ENCODE data around the gene PITPNM3. TPM values are rescaled to one million over a fixed set of nuclear protein-coding genes. Genes with fewer than 3 reads are reported as not detected.

PITPNM3 gene
- total and polyA plus RNA-seq, 2 donors (not counting 1 experiment from before 2014, with no cell fraction given): 0.99 to 1.1 TPM

GRCh38 chr17:6437956-6438355, 118.4 kb downstream of the PITPNM3 start:
- H3K36me3 ChIP-seq (ENCODE audit: control insufficient read depth, insufficient read depth, low read length): no peaks in the 10 kb centered on the region
- H2AFZ ChIP-seq (ENCODE audit: low read length): no peak overlapping the region
- H3K27ac ChIP-seq (ENCODE audit: insufficient read depth, low read length): no peak overlapping the region
- no peaks in the 10 kb centered on the region for H3K9me3 ChIP-seq (ENCODE audit: control insufficient read depth, insufficient read depth, low read depth, low read length)
- no peak for DNase-seq (ENCODE audit: low read depth in 2 of 2)
- H4K20me1 ChIP-seq (ENCODE audit: control insufficient read depth, extremely low read depth, insufficient read depth, low read length): no peaks in the 10 kb centered on the region
- no peaks in the 10 kb centered on the region for H3K79me2 ChIP-seq (ENCODE audit: control insufficient read depth, insufficient read depth, low read length)
- H3K9ac ChIP-seq (ENCODE audit: insufficient read depth, low read length): no peak overlapping the region
- TF ChIP-seq EZH2 (IDR thresholded peaks at IDR 0.05; ENCODE audit: low read length, missing control alignments) (no peak), CTCF (conservative IDR thresholded peaks at IDR 0.05 in 1 of 2, IDR thresholded peaks at IDR 0.05 in 1 of 2; ENCODE audit: low read depth in 1 of 2, low read length in 2 of 2) (no peak)
- no peak overlapping the region for H3K4me3 ChIP-seq (replicated peaks in 1 of 4; ENCODE audit: control extremely low read depth in 1 of 4, insufficient read depth in 1 of 4, low read depth in 3 of 4, low read length in 4 of 4)
- peaks cover 3% of the 10 kb centered on the region for H3K4me1 ChIP-seq (ENCODE audit: control insufficient read depth, extremely low read depth, insufficient read depth, low read length)
- H3K27me3 ChIP-seq (ENCODE audit: control insufficient read depth, insufficient read depth, low read length): peaks cover 10% of the 10 kb centered on the region
- H3K4me2 ChIP-seq (ENCODE audit: extremely low read depth, insufficient read depth, low read length): no peak overlapping the region

DNA sequence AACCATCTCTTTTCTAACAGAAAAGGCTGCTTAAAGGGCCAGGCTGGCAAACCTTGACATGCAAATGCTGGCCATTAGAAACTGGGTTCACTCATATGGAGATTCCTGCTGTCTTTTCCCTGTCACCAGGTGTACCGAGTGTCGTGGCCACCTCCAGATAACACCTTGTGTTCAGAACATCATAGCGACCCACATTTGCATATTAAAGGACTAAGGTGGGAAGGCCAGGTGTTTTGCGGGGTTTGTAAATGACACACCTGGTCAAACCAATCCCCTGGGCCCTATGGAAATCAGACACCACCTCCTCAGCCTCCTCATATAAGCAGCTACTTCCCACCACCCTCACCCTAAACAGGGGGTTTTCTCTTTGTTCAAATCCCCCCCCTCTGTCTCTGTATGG, 118.9 kb downstream of the PITPNM3 start:
- no peaks in the 10 kb centered on the region for H4K20me1 ChIP-seq (ENCODE audit: control insufficient read depth, extremely low read depth, insufficient read depth, low read length)
- no peak overlapping the region for H3K4me3 ChIP-seq (replicated peaks in 1 of 4; ENCODE audit: control extremely low read depth in 1 of 4, insufficient read depth in 1 of 4, low read depth in 3 of 4, low read length in 4 of 4)
- H3K79me2 ChIP-seq (ENCODE audit: control insufficient read depth, insufficient read depth, low read length): no peaks in the 10 kb centered on the region
- no peak overlapping the region for H3K4me2 ChIP-seq (ENCODE audit: extremely low read depth, insufficient read depth, low read length)
- no peaks in the 10 kb centered on the region for H3K36me3 ChIP-seq (ENCODE audit: control insufficient read depth, insufficient read depth, low read length)
- H3K9ac ChIP-seq (ENCODE audit: insufficient read depth, low read length): no peak overlapping the region
- H3K4me1 ChIP-seq (ENCODE audit: control insufficient read depth, extremely low read depth, insufficient read depth, low read length): peaks cover 3% of the 10 kb centered on the region
- no peak overlapping the region for H3K27ac ChIP-seq (ENCODE audit: insufficient read depth, low read length)
- no peak overlapping the region for H2AFZ ChIP-seq (ENCODE audit: low read length)
- no peak for TF ChIP-seq CTCF (conservative IDR thresholded peaks at IDR 0.05 in 1 of 2, IDR thresholded peaks at IDR 0.05 in 1 of 2; ENCODE audit: low read depth in 1 of 2, low read length in 2 of 2)
- TF ChIP-seq EZH2 (IDR thresholded peaks at IDR 0.05; ENCODE audit: low read length, missing control alignments): no peak
- H3K27me3 ChIP-seq (ENCODE audit: control insufficient read depth, insufficient read depth, low read length): peaks cover 10% of the 10 kb centered on the region
- DNase-seq (ENCODE audit: low read depth in 2 of 2): no peak
- no peaks in the 10 kb centered on the region for H3K9me3 ChIP-seq (ENCODE audit: control insufficient read depth, insufficient read depth, low read depth, low read length)

DNA sequence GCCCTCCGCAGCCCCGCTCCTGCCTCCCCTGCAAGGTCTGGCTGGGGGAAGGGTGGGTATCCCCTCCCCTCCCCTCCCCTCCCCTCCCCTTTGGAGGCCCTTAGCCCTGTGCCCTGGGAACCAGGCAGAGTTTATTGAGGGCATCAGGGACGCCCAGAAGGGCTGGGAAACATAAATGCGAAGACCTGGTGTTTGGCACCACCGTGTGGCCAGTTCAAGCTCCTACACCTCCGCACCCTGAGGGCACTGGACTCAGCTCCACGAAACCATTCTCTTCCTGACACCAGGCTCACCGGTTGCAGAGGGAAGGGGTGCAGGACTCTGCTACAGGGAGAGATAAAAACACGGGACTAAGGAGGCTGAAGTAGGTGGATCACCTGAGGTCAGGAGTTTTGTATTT, 120.4 kb downstream of the PITPNM3 start:
- Histone ChIP-seq H3K9me3 (ENCODE audit: control insufficient read depth, insufficient read depth, low read depth, low read length) (no peaks in the 10 kb centered on the region), H3K27ac (ENCODE audit: insufficient read depth, low read length) (no peak overlapping the region), H2AFZ (ENCODE audit: low read length) (no peak overlapping the region), H4K20me1 (ENCODE audit: control insufficient read depth, extremely low read depth, insufficient read depth, low read length) (no peaks in the 10 kb centered on the region), H3K4me2 (ENCODE audit: extremely low read depth, insufficient read depth, low read length) (no peak overlapping the region), H3K9ac (ENCODE audit: insufficient read depth, low read length) (no peak overlapping the region), H3K36me3 (ENCODE audit: control insufficient read depth, insufficient read depth, low read length) (no peaks in the 10 kb centered on the region), H3K4me1 (ENCODE audit: control insufficient read depth, extremely low read depth, insufficient read depth, low read length) (peaks cover 3% of the 10 kb centered on the region), H3K27me3 (ENCODE audit: control insufficient read depth, insufficient read depth, low read length) (peaks cover 10% of the 10 kb centered on the region), H3K79me2 (ENCODE audit: control insufficient read depth, insufficient read depth, low read length) (no peaks in the 10 kb centered on the region), H3K4me3 (replicated peaks in 1 of 4; ENCODE audit: control extremely low read depth in 1 of 4, insufficient read depth in 1 of 4, low read depth in 3 of 4, low read length in 4 of 4) (no peak overlapping the region)
- TF ChIP-seq CTCF (conservative IDR thresholded peaks at IDR 0.05 in 1 of 2, IDR thresholded peaks at IDR 0.05 in 1 of 2; ENCODE audit: low read depth in 1 of 2, low read length in 2 of 2) (peak; percentile 82 to 92), EZH2 (IDR thresholded peaks at IDR 0.05; ENCODE audit: low read length, missing control alignments) (no peak)
- peak; percentile 41 to 68 for DNase-seq (ENCODE audit: low read depth in 2 of 2)

Measured in fibroblast of lung (primary cell).